GM12878 (cell line): ENCODE measurements around the gene JAKMIP1.

Experiments
- CHD4 ChIP-seq: fragments of 200-600 bp; sonication (generic); IDR thresholded peaks from 2 replicates; pipeline ENCODE4 v1.6.1; 2016; ENCODE audit warnings: mild to moderate bottlenecking
- CTCF ChIP-seq, 3 experiments: IDR thresholded peaks in 2 of 3; conservative IDR thresholded peaks in 1 of 3; 2 replicates each; pipeline ENCODE4 v1.5.1; 2011; ENCODE audit warnings: low read depth in 3 of 3, low read length in 3 of 3, mild to moderate bottlenecking in 3 of 3, control low read depth in 2 of 3, moderate library complexity in 2 of 3, inconsistent platforms in 1 of 3, mixed read lengths in 1 of 3; ENCODE audit not compliant: control insufficient read depth in 2 of 3, insufficient read depth in 1 of 3; ENCODE audit errors: extremely low read depth in 1 of 3
- KLF5 ChIP-seq: fragments of 450-650 bp; IDR thresholded peaks from 2 replicates; pipeline ENCODE4 v1.6.1; 2014; ENCODE audit warnings: mild to moderate bottlenecking; ENCODE audit not compliant: partially characterized antibody
- NFIC ChIP-seq: IDR thresholded peaks from 2 replicates; pipeline ENCODE4 v1.6.1; 2012; ENCODE audit warnings: low read depth, mild to moderate bottlenecking, inconsistent platforms, low read length, moderate library complexity
- POLR2A ChIP-seq: IDR thresholded peaks from 2 replicates; pipeline ENCODE4 v1.6.1; 2011; ENCODE audit warnings: low read depth, mild to moderate bottlenecking, low read length
- POLR2AphosphoS5 ChIP-seq: IDR thresholded peaks from 2 replicates; pipeline ENCODE4 v1.6.1; 2011; ENCODE audit warnings: mild to moderate bottlenecking, low read length, inconsistent platforms
- STAT1 ChIP-seq: fragments of 450-650 bp; conservative IDR thresholded peaks from 2 replicates; pipeline ENCODE4 v1.6.1; 2014; ENCODE audit warnings: antibody characterized with exemption, mild to moderate bottlenecking
- ZBTB33 ChIP-seq: fragments of 450-650 bp; IDR thresholded peaks from 2 replicates; pipeline ENCODE4 v1.6.1; 2017; ENCODE audit warnings: mild to moderate bottlenecking
- ZNF24 ChIP-seq: fragments of 450-650 bp; IDR thresholded peaks from 2 replicates; pipeline ENCODE4 v1.6.1; 2017; ENCODE audit warnings: antibody characterized with exemption, mild to moderate bottlenecking

- TF ChIP-seq NFIC = no peak
- TF ChIP-seq CTCF (IDR thresholded peaks at IDR 0.05 in 2 of 3, conservative IDR thresholded peaks at IDR 0.05 in 1 of 3; ENCODE audit: control insufficient read depth in 2 of 3, extremely low read depth in 1 of 3, insufficient read depth in 1 of 3, low read depth in 3 of 3, low read length in 3 of 3) = no peak
- TF ChIP-seq POLR2A = no peak
- TF ChIP-seq CHD4 = no peak
- TF ChIP-seq POLR2AphosphoS5 = no peak
- no peak for TF ChIP-seq ZBTB33
- no peak for TF ChIP-seq ZNF24
- no peak for TF ChIP-seq STAT1
- TF ChIP-seq KLF5 = no peak
Observed at GRCh38 chr4:6235012-6235411, 34.7 kb upstream of the JAKMIP1 start.
